Measurements from ENCODE around the gene MAPK8. TPM values are rescaled to one million over a fixed set of nuclear protein-coding genes. Genes with fewer than 3 reads are reported as not detected.
A peak's percentile ranks its signal among the peaks of the same experiment; 100 is the strongest.

MAPK8 gene
- total and polyA plus RNA-seq, 7 experiments from 2014 or later = 22.2 to 63.9 (median 41.9) TPM

- ChIA-PET CTCF (no interaction called here), POLR2A (no interaction called here)
- ATAC-seq = no peak
- no peaks in the 10 kb centered on the region for H3K9me3 ChIP-seq (ENCODE audit: control insufficient read depth in 2 of 3, low read length in 3 of 3)
- H3K4me3 Mint-ChIP-seq = no peak overlapping the region
- intact Hi-C loops (cut with micrococcal nuclease) = no loop called here
- H3K9me3 Mint-ChIP-seq = no peaks in the 10 kb centered on the region
- no peaks in the 10 kb centered on the region for H3K36me3 Mint-ChIP-seq
- no peak for DNase-seq
- no peak overlapping the region for H3K27ac Mint-ChIP-seq
- no peak overlapping the region for H3K27ac ChIP-seq (ENCODE audit: low read depth, low read length)
- H3K4me1 Mint-ChIP-seq = peaks cover 0 to 3% (median 0%) of the 10 kb centered on the region in 7 donors
- peaks cover 0 to 7% (median 0%) of the 10 kb centered on the region in 5 donors for H3K27me3 Mint-ChIP-seq
- H3K27me3 ChIP-seq (ENCODE audit: control insufficient read depth in 2 of 2, insufficient read depth in 2 of 2, low read length in 2 of 2) = no peaks in the 10 kb centered on the region
- no peak overlapping the region for H3K4me3 ChIP-seq (ENCODE audit: low read length)
- H3K4me1 ChIP-seq (ENCODE audit: control insufficient read depth in 2 of 2, insufficient read depth in 2 of 2, low read length in 2 of 2) = no peaks in the 10 kb centered on the region
- H3K36me3 ChIP-seq (ENCODE audit: control insufficient read depth in 2 of 3, insufficient read depth in 3 of 3, low read length in 3 of 3) = no peaks in the 10 kb centered on the region
Measured at GRCh38 chr10:48472501-48473069, 166.1 kb downstream of the MAPK8 start.

DNA sequence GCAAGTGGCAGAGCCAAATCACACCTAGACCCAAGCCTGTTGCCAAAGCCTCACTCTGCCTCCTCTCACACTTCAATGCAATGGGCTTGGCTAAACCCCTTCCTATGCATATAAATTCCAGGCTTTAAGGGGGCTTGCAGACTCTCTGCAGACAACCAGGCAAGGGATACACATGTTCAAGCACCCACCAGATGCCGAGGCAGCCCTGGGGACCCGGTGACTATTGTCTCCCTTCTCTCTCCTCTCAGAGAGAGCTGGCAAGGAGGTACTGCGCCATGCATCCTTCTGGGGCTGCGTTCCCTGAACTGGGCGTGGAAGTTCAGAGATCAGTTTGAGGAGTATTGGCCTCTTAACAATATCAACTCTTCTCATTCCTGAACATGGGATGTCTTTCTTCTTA, 167.2 kb downstream of the MAPK8 start:
- Mint-ChIP-seq H3K36me3 (no peaks in the 10 kb centered on the region), H3K4me3 (no peak overlapping the region), H3K27me3 (peaks cover 0 to 7% (median 2%) of the 10 kb centered on the region in 5 donors), H3K4me1 (peaks cover 0 to 3% (median 0%) of the 10 kb centered on the region in 7 donors), H3K27ac (no peak overlapping the region), H3K9me3 (no peaks in the 10 kb centered on the region)
- Histone ChIP-seq H3K4me3 (ENCODE audit: low read length) (no peak overlapping the region), H3K27ac (ENCODE audit: low read depth, low read length) (no peak overlapping the region), H3K9me3 (ENCODE audit: control insufficient read depth in 2 of 3, low read length in 3 of 3) (no peaks in the 10 kb centered on the region), H3K36me3 (ENCODE audit: control insufficient read depth in 2 of 3, insufficient read depth in 3 of 3, low read length in 3 of 3) (no peaks in the 10 kb centered on the region), H3K4me1 (ENCODE audit: control insufficient read depth in 2 of 2, insufficient read depth in 2 of 2, low read length in 2 of 2) (no peaks in the 10 kb centered on the region), H3K27me3 (ENCODE audit: control insufficient read depth in 2 of 2, insufficient read depth in 2 of 2, low read length in 2 of 2) (no peaks in the 10 kb centered on the region)
- DNase-seq (peak in 1 of 9 donors; percentile 3), ATAC-seq (no peak)
- intact Hi-C loops (cut with micrococcal nuclease) = no loop called here
- CTCF ChIA-PET = no interaction called here
- POLR2A ChIA-PET = no interaction called here

GRCh38 chr10:48474765-48475365, 168.4 kb downstream of the MAPK8 start:
- Mint-ChIP-seq H3K27me3 (peaks cover 1 to 14% (median 6%) of the 10 kb centered on the region in 5 donors), H3K27ac (no peak overlapping the region), H3K4me1 (peaks cover 0 to 3% (median 0%) of the 10 kb centered on the region in 7 donors), H3K4me3 (no peak overlapping the region), H3K36me3 (no peaks in the 10 kb centered on the region), H3K9me3 (no peaks in the 10 kb centered on the region)
- no peak overlapping the region for H3K4me3 ChIP-seq (ENCODE audit: low read length)
- DNase-seq = no peak
- no peak overlapping the region for H3K27ac ChIP-seq (ENCODE audit: low read depth, low read length)
- no peaks in the 10 kb centered on the region for H3K36me3 ChIP-seq (ENCODE audit: control insufficient read depth in 2 of 3, insufficient read depth in 3 of 3, low read length in 3 of 3)
- ChIA-PET CTCF (no interaction called here), POLR2A (no interaction called here)
- H3K4me1 ChIP-seq (ENCODE audit: control insufficient read depth in 2 of 2, insufficient read depth in 2 of 2, low read length in 2 of 2) = no peaks in the 10 kb centered on the region
- H3K9me3 ChIP-seq (ENCODE audit: control insufficient read depth in 2 of 3, low read length in 3 of 3) = no peaks in the 10 kb centered on the region
- no peaks in the 10 kb centered on the region for H3K27me3 ChIP-seq (ENCODE audit: control insufficient read depth in 2 of 2, insufficient read depth in 2 of 2, low read length in 2 of 2)
- no peak for ATAC-seq
- intact Hi-C loops (cut with micrococcal nuclease) = no loop called here

DNA sequence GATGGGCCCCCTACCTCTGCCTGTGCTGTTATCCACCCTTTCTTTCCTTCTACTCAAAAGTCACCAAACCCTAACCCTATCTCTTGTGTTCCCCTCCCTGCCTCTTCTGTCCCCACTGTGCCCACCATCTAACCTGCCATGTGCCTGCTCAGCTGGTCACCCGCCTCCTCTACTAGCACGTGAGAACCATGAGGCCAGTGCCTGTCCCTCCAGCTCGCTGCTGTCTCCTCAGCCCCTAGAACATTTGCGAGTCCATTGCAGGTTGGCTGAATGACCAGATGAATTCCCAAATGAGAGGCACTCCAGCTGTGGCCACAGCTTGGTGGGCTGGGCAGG, 169.4 kb downstream of the MAPK8 start:
- Mint-ChIP-seq H3K36me3 (no peaks in the 10 kb centered on the region), H3K9me3 (no peaks in the 10 kb centered on the region), H3K27ac (no peak overlapping the region), H3K4me1 (peaks cover 0 to 4% (median 0%) of the 10 kb centered on the region in 7 donors), H3K4me3 (no peak overlapping the region), H3K27me3 (peaks cover 5 to 14% (median 8%) of the 10 kb centered on the region in 5 donors)
- no peaks in the 10 kb centered on the region for H3K4me1 ChIP-seq (ENCODE audit: control insufficient read depth in 2 of 2, insufficient read depth in 2 of 2, low read length in 2 of 2)
- CTCF ChIA-PET = no interaction called here
- no peak overlapping the region for H3K27ac ChIP-seq (ENCODE audit: low read depth, low read length)
- DNase-seq (no peak), ATAC-seq (no peak)
- no peak overlapping the region for H3K4me3 ChIP-seq (ENCODE audit: low read length)
- H3K9me3 ChIP-seq (ENCODE audit: control insufficient read depth in 2 of 3, low read length in 3 of 3) = no peaks in the 10 kb centered on the region
- H3K36me3 ChIP-seq (ENCODE audit: control insufficient read depth in 2 of 3, insufficient read depth in 3 of 3, low read length in 3 of 3) = no peaks in the 10 kb centered on the region
- POLR2A ChIA-PET = no interaction called here
- intact Hi-C loops (cut with micrococcal nuclease) = no loop called here
- no peaks in the 10 kb centered on the region for H3K27me3 ChIP-seq (ENCODE audit: control insufficient read depth in 2 of 2, insufficient read depth in 2 of 2, low read length in 2 of 2)

DNA sequence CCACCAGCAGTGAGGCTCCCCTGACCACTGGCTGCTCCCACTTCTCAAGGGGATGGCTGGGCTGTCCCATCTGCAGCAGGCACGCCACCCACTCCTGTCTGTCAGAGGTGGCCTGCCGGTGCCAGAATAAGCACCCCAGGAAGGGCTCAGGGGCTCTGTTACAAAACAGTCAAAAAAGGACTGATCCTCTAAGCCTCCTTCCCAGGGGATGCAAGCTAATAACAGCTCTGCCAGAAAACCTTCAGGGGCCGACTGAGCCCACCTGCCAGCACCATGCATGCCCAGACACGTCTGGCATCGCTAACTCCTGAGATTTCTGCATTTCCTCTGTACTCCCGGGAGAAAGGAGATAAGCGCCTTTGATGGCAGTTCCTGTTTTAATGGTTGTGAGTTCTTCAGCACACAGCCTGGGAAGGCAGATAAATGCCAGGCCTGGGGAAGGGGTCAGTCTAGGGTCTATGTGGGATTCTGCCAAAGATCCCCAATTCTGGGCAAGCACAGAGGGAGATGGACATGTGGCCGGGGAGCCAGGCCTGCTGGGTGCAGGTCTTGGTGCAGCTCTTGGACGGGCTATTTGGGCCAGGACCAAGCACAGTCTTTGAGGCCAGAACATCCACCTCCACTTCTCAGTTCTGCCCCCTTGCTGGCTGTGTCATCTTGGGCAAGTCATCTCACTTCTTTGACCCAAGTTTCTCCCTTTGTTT, 170.0 kb downstream of the MAPK8 start:
- Histone ChIP-seq H3K36me3 (ENCODE audit: control insufficient read depth in 2 of 3, insufficient read depth in 3 of 3, low read length in 3 of 3) (no peaks in the 10 kb centered on the region), H3K27ac (ENCODE audit: low read depth, low read length) (no peak overlapping the region), H3K4me1 (ENCODE audit: control insufficient read depth in 2 of 2, insufficient read depth in 2 of 2, low read length in 2 of 2) (no peaks in the 10 kb centered on the region), H3K4me3 (ENCODE audit: low read length) (no peak overlapping the region), H3K9me3 (ENCODE audit: control insufficient read depth in 2 of 3, low read length in 3 of 3) (no peaks in the 10 kb centered on the region), H3K27me3 (ENCODE audit: control insufficient read depth in 2 of 2, insufficient read depth in 2 of 2, low read length in 2 of 2) (no peaks in the 10 kb centered on the region)
- DNase-seq (peak in 1 of 9 donors; percentile 8), ATAC-seq (no peak)
- ChIA-PET CTCF (no interaction called here), POLR2A (no interaction called here)
- Mint-ChIP-seq H3K27ac (no peak overlapping the region), H3K4me1 (peaks cover 0 to 4% (median 0%) of the 10 kb centered on the region in 7 donors), H3K4me3 (no peak overlapping the region), H3K36me3 (no peaks in the 10 kb centered on the region), H3K9me3 (no peaks in the 10 kb centered on the region), H3K27me3 (peaks cover 5 to 14% (median 8%) of the 10 kb centered on the region in 5 donors)
- intact Hi-C loops (cut with micrococcal nuclease) = no loop called here

- H3K36me3 Mint-ChIP-seq = no peaks in the 10 kb centered on the region
Measured at GRCh38 chr10:48477141-48477540, 170.7 kb downstream of the MAPK8 start.

DNA sequence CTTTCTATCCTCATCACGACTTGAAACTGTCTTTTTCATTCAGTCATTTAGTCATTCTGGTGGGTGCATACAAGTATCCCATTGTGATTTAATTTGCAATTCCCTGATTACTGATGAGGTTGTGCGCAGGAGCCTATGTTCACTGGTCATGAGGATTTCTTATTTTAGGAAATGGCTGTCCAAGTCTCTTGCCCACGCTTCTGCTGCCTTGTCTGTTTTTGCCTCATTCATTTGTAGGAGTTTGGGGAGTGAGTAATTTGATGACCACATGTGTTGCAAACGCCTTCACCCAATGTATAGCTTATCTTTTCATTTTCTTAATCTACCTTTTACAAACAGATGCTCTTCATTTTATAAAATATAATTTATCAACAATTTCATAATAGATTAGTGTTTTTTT, 171.1 kb downstream of the MAPK8 start:
- no peaks in the 10 kb centered on the region for H3K27me3 ChIP-seq (ENCODE audit: control insufficient read depth in 2 of 2, insufficient read depth in 2 of 2, low read length in 2 of 2)
- no peak overlapping the region for H3K27ac ChIP-seq (ENCODE audit: low read depth, low read length)
- H3K4me1 Mint-ChIP-seq = peaks cover 0 to 4% (median 0%) of the 10 kb centered on the region in 7 donors
- H3K36me3 Mint-ChIP-seq = no peaks in the 10 kb centered on the region
- no peaks in the 10 kb centered on the region for H3K9me3 ChIP-seq (ENCODE audit: control insufficient read depth in 2 of 3, low read length in 3 of 3)
- no peaks in the 10 kb centered on the region for H3K4me1 ChIP-seq (ENCODE audit: control insufficient read depth in 2 of 2, insufficient read depth in 2 of 2, low read length in 2 of 2)
- ChIA-PET POLR2A (no interaction called here), CTCF (no interaction called here)
- DNase-seq (no peak), ATAC-seq (no peak)
- intact Hi-C loops (cut with micrococcal nuclease) = no loop called here
- H3K4me3 Mint-ChIP-seq = no peak overlapping the region
- no peak overlapping the region for H3K27ac Mint-ChIP-seq
- peaks cover 5 to 14% (median 11%) of the 10 kb centered on the region in 5 donors for H3K27me3 Mint-ChIP-seq
- no peaks in the 10 kb centered on the region for H3K9me3 Mint-ChIP-seq
- H3K4me3 ChIP-seq (ENCODE audit: low read length) = no peak overlapping the region
- no peaks in the 10 kb centered on the region for H3K36me3 ChIP-seq (ENCODE audit: control insufficient read depth in 2 of 3, insufficient read depth in 3 of 3, low read length in 3 of 3)

More at GRCh38 chr10:48477141-48477540, 170.7 kb downstream of the MAPK8 start:
- intact Hi-C loops (cut with micrococcal nuclease) = no loop called here
- peaks cover 0 to 4% (median 0%) of the 10 kb centered on the region in 7 donors for H3K4me1 Mint-ChIP-seq
- H3K36me3 ChIP-seq (ENCODE audit: control insufficient read depth in 2 of 3, insufficient read depth in 3 of 3, low read length in 3 of 3) = no peaks in the 10 kb centered on the region
- peak overlapping the region in 1 of 9 donors; percentile 26 for H3K27ac Mint-ChIP-seq
- POLR2A ChIA-PET = no interaction called here
- peaks cover 5 to 14% (median 8%) of the 10 kb centered on the region in 5 donors for H3K27me3 Mint-ChIP-seq
- H3K9me3 ChIP-seq (ENCODE audit: control insufficient read depth in 2 of 3, low read length in 3 of 3) = no peaks in the 10 kb centered on the region
- no peak for DNase-seq
- no peaks in the 10 kb centered on the region for H3K4me1 ChIP-seq (ENCODE audit: control insufficient read depth in 2 of 2, insufficient read depth in 2 of 2, low read length in 2 of 2)
- no peak overlapping the region for H3K4me3 Mint-ChIP-seq
- CTCF ChIA-PET = no interaction called here
- no peaks in the 10 kb centered on the region for H3K27me3 ChIP-seq (ENCODE audit: control insufficient read depth in 2 of 2, insufficient read depth in 2 of 2, low read length in 2 of 2)
- no peak for ATAC-seq
- H3K4me3 ChIP-seq (ENCODE audit: low read length) = no peak overlapping the region
- no peak overlapping the region for H3K27ac ChIP-seq (ENCODE audit: low read depth, low read length)
- no peaks in the 10 kb centered on the region for H3K9me3 Mint-ChIP-seq

All from naive thymus-derived CD4-positive, alpha-beta T cell (primary cell).